AG04449 (cell line): Measurements from ENCODE around the gene SERPINB5.

ENCODE experiments used
- CTCF ChIA-PET: fragments of 350-600 bp; formaldehyde crosslinking; extraction: SDS; loops from one replicate; lab custom pipeline; 2021; ENCODE audit warnings: antibody characterized with exemption; lab: Yijun Ruan, JAX
- POLR2A ChIA-PET: fragments of 400-600, 350-600 bp; formaldehyde crosslinking; extraction: SDS; loops from one replicate; lab custom pipeline; 2020; ENCODE audit warnings: antibody characterized with exemption, inconsistent platforms; lab: Yijun Ruan, JAX
- DNase-seq: peaks from one replicate; pipeline ENCODE4 v3.0.0-alpha.2; 2010; ENCODE audit warnings: low read depth, low spot score
- H3K4me3 ChIP-seq: 2 replicates; pipeline ENCODE4 v1.5.1; 2011; ENCODE audit warnings: low read depth, mild to moderate bottlenecking, control low read depth, low read length
- TF ChIP-seq, protein P1 (sequence below): IDR thresholded peaks from one replicate; pipeline ENCODE4 v1.5.1; 2011; ENCODE audit warnings: mild to moderate bottlenecking, moderate library complexity, low read length, control low read depth, inconsistent platforms; ENCODE audit not compliant: insufficient read depth; ENCODE audit errors: missing control alignments

SERPINB5 gene

DNA sequence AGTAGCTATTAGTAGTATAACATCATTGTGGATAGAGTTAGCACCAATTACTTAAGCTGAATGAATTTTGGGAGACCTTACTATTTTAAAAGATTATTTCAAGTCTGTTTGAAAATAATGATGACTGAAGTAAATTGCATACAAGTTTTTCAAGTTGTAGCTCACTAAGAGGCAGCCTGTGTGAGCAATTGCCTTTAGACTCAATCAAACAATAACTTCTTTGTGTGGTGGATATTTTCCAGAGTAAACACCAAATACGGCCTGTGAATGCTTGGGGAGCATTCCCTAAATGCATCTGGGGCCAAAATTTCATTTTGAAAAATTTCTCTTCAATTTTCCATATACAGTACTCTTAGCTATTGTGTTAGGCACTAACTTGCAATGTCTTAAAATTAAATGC lies 73.3 kb downstream of the SERPINB5 start:
- no peak overlapping the region for H3K4me3 ChIP-seq
- ChIA-PET POLR2A (no interaction called here), CTCF (interaction anchor here (0.7 to 2.8 kb wide), 8 partner anchors 8 to 193 kb away, joined by 3 to 13 read pairs (median 4); partner anchors contain the start of gene SERPINB12)
- TF ChIP-seq, protein P1, sequence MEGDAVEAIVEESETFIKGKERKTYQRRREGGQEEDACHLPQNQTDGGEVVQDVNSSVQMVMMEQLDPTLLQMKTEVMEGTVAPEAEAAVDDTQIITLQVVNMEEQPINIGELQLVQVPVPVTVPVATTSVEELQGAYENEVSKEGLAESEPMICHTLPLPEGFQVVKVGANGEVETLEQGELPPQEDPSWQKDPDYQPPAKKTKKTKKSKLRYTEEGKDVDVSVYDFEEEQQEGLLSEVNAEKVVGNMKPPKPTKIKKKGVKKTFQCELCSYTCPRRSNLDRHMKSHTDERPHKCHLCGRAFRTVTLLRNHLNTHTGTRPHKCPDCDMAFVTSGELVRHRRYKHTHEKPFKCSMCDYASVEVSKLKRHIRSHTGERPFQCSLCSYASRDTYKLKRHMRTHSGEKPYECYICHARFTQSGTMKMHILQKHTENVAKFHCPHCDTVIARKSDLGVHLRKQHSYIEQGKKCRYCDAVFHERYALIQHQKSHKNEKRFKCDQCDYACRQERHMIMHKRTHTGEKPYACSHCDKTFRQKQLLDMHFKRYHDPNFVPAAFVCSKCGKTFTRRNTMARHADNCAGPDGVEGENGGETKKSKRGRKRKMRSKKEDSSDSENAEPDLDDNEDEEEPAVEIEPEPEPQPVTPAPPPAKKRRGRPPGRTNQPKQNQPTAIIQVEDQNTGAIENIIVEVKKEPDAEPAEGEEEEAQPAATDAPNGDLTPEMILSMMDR = no peak
- DNase-seq = no peak

DNA sequence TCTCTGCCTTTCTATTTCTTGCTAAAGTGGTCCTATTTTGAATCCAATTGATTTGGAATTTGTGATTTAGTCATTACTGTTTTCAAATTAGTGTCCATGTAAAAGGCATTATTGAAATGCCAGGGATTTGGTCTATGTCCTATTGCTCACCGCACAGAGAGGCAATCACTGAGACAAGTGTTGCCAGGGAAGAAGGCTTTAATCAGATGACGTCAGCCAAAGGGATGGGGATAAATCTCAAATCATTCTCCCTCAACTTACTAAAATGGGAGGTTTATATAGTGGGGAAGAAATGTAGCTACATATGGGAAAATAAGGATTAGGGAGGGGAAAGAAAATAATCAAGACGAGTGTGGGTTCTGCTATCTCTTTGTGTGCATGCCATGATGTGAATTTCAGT lies 75.0 kb downstream of the SERPINB5 start:
- ChIA-PET POLR2A (no interaction called here), CTCF (interaction anchor here (1.4 to 3.1 kb wide), 4 partner anchors 10 to 34 kb away, joined by 4 to 23 read pairs (median 14); partner anchors contain the start of gene SERPINB12)
- DNase-seq = no peak
- H3K4me3 ChIP-seq = no peak overlapping the region
- TF ChIP-seq, protein P1 = no peak

DNA sequence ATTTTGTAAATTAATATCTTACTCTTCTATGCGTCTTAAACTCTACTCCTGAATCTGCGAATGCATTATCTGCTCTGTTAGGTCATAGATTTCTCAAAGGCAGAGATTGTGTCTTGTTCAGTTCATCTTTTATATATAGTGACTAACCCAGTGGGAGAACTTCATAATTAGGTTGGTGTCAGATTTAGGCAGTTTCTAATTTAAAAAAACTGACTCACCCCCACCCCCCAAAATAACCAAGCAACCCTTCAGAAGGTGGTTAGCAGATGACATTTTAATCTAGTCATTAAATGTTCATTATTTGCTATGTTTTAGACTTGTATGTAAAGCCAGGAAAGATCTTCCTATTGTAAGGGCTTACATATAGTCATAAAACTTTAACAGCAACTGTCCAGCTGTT lies 75.8 kb downstream of the SERPINB5 start:
- no peak for DNase-seq
- POLR2A ChIA-PET = interaction anchor here (1.2 to 1.4 kb wide), 2 partner anchors 12 to 13 kb away, joined by 3 to 9 read pairs; no protein-coding TSS in a partner anchor
- CTCF ChIA-PET = interaction anchor here (1.1 to 3.1 kb wide), 8 partner anchors 10 to 189 kb away, joined by 3 to 23 read pairs (median 6); partner anchors contain the start of gene SERPINB12
- TF ChIP-seq, protein P1 = no peak
- no peak overlapping the region for H3K4me3 ChIP-seq

DNA sequence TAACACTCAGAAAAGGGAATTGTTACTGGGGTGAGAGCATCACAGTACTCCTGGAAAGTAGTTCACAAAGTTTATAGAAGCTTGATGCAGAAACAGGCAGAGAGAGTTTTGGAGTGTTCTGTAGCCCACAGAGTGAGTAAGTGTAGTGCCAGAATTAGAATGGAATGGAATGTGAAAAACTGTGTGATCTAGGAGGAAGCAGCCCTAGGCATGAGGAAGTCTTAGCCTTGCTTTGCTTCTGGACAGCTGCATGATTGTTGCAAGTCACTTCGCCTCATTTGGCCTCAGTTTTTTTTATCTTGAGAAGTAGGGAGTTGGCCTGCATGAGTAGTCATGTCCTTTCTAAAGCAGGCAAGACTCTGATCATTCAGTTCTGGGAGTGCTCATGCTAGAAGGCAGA lies 76.3 kb downstream of the SERPINB5 start:
- TF ChIP-seq, protein P1 = no peak
- H3K4me3 ChIP-seq = no peak overlapping the region
- CTCF ChIA-PET = interaction anchor here (0.8 to 3.1 kb wide), 11 partner anchors 11 to 290 kb away, joined by 3 to 23 read pairs (median 5); partner anchors contain the start of gene SERPINB12
- peak; percentile 95 for DNase-seq
- POLR2A ChIA-PET = interaction anchor here (1.2 to 1.4 kb wide), 2 partner anchors 12 to 13 kb away, joined by 3 to 9 read pairs; no protein-coding TSS in a partner anchor
